KOPT-K1 (cell line): ENCODE measurements around the gene POC1A.

Experiments used
- H3K27ac ChIP-seq: fragments of 200-600 bp; sonication (generic); 2 replicates; pipeline ENCODE4 v1.5.1; 2016; ENCODE audit warnings: antibody characterized with exemption, mild to moderate bottlenecking, low read depth, low read length; ENCODE audit not compliant: poor library complexity, severe bottlenecking
- H3K36me3 ChIP-seq: fragments of 200-600 bp; sonication (generic); 2 replicates; pipeline ENCODE4 v1.5.1; 2017; ENCODE audit warnings: antibody characterized with exemption, mild to moderate bottlenecking, low read length, moderate library complexity; ENCODE audit not compliant: insufficient read depth
- H3K9me3 ChIP-seq: fragments of 200-600 bp; sonication (generic); 2 replicates; pipeline ENCODE4 v1.5.1; 2017; ENCODE audit warnings: antibody characterized with exemption, low read length, mild to moderate bottlenecking; ENCODE audit not compliant: insufficient read depth, poor library complexity, severe bottlenecking

Gene POC1A

DNA sequence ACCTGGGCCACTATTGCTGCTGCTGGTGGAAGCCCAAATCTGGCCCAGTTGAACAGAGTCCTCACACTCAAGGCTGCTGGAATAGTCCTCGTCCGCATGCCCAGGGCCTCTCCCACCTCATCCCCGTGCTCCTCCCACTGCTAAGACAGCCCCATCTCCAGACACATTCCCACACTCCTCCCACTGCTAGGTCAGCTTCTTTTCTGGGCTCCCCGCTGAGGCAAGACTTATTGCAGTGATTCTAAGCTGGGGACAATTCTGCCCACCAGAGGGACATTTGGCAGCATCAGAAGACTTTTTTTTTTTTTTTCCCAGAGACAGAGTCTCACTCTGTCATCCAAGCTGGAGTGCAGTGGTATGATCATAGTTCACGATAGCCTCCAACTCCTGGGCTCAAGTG lies 35.1 kb downstream of the POC1A start:
- Histone ChIP-seq H3K27ac (no peak overlapping the region), H3K9me3 (no peaks in the 10 kb centered on the region), H3K36me3 (peaks cover 98% of the 10 kb centered on the region)

DNA sequence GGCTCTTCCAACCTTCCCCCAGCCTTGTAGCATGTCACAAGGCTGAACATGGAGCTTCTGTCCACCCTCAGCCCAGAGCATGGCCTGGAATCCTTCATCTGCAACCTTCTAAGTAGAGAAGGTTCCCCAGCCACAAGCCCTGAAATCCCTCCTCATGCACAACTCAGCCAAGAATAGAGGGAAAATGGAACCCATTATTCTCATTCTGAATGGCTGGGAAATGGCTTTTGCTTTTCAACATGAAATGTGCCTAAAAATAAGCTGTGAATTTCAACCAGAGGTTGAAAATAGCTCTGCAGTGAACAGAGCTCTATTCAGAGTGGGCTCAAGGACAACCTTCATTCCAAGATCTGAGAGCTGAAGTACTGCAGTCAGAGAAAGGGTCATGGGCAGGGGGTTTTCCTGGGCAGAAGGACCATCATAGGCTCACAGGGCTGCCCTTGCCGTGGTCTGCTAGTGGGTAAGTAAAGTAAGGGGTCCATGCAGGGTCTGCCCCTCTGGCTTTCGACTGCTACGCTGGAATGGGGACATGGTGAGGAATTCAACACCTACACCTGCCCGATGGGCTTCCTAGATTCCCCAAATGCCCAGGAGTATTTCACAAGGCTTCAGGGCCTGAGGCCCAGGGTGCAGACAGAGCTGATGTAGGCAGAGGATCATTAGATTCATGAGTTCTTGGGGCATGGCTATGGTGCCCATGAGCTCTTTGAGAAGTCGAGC lies 35.9 kb downstream of the POC1A start:
- Histone ChIP-seq H3K9me3 (no peaks in the 10 kb centered on the region), H3K27ac (no peak overlapping the region), H3K36me3 (peaks cover 98% of the 10 kb centered on the region)

DNA sequence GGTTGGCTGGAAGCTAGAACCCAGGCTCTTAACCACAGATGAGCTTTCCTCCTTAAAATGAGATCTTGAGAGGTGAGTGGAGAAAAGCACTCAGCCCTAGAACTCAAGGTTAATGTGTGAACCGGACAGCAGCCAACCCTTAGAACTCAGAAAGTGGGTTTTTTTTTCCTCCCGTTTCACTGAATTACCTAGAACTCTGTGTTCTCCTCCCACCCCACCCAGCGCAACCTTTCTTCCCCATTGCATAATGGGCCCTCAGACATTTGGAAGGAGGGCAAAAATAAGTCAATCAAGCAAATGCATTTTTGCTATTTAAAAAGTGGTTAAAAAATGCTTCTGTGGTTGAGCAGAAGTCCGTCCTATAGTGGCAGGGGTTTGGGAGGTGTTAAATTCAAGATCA lies 36.7 kb downstream of the POC1A start:
- Histone ChIP-seq H3K36me3 (peaks cover 98% of the 10 kb centered on the region), H3K9me3 (no peaks in the 10 kb centered on the region), H3K27ac (no peak overlapping the region)

DNA sequence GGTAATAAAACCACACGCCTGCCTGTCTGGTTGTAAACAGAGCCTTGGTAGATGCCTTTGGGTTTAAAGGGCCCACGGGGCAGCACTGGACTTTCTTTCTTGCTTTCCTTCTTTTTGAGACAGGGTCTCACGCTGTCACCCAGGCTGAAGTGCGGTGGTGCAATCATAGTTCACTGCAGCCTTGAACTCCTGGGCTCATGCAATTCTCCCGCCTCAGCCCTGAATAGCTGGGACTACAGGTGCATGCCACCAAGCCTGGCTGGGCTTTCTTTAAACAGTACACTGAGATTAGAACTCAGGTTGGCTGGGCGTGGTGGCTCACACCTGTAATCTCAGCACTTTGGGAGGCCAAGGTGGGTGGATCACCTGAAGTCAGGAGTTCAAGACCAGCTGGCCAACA lies 42.2 kb downstream of the POC1A start:
- Histone ChIP-seq H3K27ac (no peak overlapping the region), H3K36me3 (peaks cover 100% of the 10 kb centered on the region), H3K9me3 (no peaks in the 10 kb centered on the region)

DNA sequence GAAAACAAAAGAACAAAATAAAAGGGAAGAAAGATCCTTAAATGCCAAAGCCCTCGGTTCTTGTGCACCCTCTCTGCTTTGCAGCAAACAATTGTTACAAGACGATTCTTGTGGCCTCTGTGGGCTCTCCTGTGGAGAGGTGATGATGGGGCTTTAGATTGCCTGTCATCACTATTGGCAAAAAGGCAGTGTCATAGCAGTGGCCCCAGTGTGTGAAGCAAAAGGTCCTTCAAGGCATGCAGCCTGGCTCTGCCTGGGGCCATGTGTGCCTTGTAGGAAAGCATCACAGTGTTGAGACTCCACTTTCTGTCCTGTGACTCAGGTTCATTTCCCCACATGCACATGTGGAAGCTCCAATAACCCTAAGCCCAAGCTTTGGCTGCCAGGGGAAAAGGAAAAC lies 43.7 kb downstream of the POC1A start:
- H3K9me3 ChIP-seq, result no peaks in the 10 kb centered on the region
- no peak overlapping the region for H3K27ac ChIP-seq
- H3K36me3 ChIP-seq, result peaks cover 97% of the 10 kb centered on the region

DNA sequence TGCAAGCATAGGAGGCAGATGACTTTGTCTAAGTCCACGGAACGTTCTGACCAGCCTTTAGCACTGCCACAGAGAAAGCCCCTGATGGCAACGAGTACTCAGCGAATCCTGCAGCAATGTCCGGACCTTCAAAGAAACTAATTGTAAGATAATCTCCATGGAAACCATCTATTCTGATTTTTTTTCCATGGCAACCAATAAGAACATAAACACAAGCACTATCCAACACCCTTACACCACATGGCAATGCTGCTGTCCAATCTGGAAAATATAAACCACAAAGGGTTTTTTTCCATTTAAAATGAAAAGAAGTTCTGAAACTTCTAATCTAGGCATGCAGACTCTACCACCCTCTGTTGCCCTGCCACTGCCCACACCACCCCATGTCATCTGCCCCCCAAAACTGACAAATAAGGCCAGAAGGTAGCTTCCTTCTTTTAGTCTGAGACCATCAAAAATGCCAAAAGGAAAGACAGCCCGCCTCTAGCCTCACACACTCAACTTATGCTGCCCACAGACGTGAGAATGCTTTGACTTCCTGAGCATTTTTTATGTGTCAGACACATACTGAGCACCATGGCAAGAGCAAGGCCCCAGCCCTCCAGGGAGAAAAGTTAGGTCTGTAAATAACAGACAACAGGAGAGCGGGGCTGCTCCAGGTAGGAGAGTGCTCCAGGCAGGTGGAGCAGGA lies 44.5 kb downstream of the POC1A start:
- H3K36me3 ChIP-seq, result peaks cover 97% of the 10 kb centered on the region
- H3K27ac ChIP-seq, result no peak overlapping the region
- H3K9me3 ChIP-seq, result no peaks in the 10 kb centered on the region

DNA sequence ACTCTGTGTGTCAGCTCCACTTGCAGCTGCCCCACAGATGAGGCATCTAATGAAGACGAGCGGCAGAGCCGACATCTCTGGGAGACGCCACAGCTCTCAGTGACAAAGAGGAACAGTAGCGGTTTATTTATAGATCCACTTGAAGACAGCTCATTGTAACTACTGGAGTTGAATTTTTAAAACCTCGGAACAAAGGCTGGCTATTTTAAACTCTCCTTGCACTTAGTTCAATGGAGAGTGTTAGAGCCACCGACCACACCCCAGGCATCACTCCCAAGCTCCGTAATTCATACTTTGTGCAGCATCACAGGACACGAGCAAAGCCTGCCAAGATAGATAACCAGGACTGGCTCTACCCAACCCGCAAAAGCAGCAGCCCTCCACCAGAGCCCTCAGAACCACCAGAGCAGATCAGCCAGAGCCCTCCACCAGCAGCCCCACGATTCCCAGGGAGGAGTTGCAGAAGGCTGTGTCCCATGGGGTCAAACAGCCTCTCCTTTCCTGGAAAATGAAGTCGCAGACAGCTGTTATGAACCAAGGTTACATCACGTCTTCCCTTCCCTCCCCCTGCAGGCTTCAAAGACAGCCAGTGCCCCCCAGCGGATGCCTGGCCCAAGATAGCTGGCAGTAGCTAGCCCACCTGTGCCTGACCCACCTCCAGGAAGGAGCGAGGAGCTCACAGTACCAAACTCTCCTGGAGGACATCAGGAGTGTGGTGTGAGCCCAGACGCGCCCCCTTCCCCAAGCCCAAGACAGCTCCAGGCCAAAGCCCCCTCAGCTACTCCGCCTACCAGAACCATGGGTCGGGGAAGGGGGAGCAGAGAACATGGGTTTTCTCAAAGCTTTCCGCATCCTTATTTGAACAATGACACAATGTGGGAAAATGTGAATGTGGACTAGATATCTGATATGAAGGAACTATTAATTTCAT lies 45.7 kb downstream of the POC1A start:
- Histone ChIP-seq H3K27ac (no peak overlapping the region), H3K36me3 (peaks cover 97% of the 10 kb centered on the region), H3K9me3 (no peaks in the 10 kb centered on the region)

DNA sequence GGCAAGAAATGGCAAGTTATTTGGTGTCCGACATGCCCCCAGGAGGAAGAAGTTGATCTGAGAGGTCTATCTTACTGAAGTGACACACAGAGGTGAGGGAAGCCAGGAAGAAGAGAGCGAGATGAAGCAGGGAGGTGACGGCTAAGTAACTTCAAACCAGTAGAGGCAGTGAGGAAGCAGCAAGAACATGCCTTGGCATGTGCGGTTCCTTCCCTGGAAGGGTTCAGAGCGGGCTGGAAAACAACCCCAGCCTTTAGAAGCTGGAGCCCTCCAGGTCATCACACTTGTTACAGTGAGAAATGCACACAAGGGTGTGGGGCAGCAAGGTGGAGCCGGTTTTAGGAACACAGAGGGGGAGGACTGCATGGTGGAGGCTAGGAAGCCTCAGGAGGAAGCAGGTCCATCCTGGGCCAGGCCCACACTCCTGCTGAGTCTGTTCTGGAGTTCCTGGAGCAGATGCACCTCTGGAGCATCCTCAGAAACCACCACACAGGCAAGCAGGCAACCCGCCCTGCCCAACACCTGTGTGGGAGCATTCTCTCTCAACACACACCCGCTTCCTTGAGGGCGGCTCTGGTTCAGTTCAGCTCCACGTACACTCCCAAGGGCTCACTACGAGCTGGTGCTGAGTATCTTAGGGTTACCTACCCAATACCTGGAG lies 47.1 kb downstream of the POC1A start:
- Histone ChIP-seq H3K36me3 (peaks cover 97% of the 10 kb centered on the region), H3K27ac (no peak overlapping the region)

DNA sequence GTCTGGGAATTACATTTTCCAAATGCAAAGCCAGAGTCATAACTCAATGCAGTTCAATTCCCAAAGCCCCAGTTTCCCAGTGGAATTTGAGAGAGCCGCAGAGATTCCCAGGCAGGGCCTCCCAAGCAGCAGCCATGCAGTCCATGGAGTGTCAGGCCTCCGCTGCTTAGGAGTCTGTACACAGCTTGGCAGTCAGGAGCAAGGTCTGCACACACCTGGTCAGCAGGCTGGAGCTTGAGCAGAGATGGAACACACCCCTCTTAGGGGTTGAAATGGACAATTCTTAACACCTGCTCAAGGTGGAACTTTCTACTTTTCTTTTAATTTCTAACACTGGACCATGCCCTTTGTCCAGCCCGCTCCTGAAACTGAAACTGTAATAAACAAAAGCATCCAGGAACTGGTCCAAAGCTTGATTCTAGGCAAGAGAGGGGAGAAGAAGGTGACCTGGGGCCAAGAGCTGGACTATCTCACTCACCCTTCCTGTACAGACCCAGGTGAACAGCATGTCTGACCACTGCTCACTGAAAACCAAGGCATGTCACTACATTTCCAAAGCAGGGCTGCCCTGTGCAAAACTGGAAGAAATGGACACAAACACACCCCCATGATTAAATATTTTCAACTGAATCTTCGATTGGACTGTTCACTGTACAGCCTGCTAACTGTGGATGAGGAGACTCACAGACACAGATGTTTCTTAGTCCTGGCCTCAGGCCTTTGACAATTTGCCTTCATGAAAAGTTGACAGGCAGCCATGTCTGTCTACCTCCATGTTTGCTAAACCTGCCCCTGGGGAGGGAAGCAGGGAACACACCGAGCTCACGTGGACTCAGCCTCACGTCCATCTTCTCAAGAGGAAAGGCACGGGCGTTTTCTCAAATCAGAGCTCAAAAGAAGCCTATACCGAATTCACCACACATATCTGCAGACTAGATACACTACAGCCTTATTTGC lies 49.3 kb downstream of the POC1A start:
- H3K27ac ChIP-seq, result no peak overlapping the region

More for the DNA sequence above, 47.1 kb downstream of the POC1A start:
- peaks cover 6% of the 10 kb centered on the region for H3K9me3 ChIP-seq

DNA sequence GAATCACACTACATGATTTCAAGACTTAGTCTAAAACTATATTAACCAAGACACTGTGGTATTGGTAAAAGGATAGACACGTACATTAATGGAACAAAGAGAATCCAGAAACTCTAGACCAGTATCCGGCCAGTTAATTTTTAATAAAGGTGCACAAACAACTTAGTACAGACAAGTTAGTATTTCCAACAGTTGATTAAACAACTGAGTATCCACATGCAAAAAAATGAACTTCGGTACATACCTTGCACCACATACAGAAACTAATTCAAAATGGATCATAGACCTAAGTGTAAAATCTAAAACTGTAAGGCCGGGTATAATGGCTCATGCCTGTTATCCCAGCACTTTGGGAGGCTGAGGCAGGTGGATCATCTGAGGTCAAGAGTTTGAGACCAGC lies 51.3 kb downstream of the POC1A start:
- peaks cover 83% of the 10 kb centered on the region for H3K36me3 ChIP-seq

More for the DNA sequence above, 49.3 kb downstream of the POC1A start:
- H3K36me3 ChIP-seq, result peaks cover 89% of the 10 kb centered on the region
- H3K9me3 ChIP-seq, result peaks cover 18% of the 10 kb centered on the region

DNA sequence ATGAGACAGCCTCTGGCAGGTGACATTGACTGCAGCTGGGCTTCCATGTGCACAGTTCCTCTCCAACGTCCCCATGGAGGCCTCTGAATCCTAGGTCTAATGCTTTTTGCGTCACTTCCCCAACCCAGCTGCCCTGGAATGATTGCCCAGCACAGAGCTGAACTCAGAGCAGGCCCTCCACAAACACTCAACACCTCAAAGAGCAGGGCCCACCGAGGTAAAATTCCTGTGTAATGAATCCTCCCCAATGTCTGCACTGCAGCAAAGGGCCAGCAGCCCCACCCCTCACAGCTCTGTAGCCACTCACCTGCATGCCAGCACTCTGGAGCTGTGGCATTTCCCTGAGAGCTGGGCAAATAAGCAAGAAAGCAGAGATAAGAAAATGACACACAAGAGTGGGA lies 55.2 kb downstream of the POC1A start:
- H3K27ac ChIP-seq, result no peak overlapping the region
- peaks cover 18% of the 10 kb centered on the region for H3K9me3 ChIP-seq
- H3K36me3 ChIP-seq, result peaks cover 86% of the 10 kb centered on the region

More for the DNA sequence above, 51.3 kb downstream of the POC1A start:
- Histone ChIP-seq H3K9me3 (peaks cover 18% of the 10 kb centered on the region), H3K27ac (no peak overlapping the region)

DNA sequence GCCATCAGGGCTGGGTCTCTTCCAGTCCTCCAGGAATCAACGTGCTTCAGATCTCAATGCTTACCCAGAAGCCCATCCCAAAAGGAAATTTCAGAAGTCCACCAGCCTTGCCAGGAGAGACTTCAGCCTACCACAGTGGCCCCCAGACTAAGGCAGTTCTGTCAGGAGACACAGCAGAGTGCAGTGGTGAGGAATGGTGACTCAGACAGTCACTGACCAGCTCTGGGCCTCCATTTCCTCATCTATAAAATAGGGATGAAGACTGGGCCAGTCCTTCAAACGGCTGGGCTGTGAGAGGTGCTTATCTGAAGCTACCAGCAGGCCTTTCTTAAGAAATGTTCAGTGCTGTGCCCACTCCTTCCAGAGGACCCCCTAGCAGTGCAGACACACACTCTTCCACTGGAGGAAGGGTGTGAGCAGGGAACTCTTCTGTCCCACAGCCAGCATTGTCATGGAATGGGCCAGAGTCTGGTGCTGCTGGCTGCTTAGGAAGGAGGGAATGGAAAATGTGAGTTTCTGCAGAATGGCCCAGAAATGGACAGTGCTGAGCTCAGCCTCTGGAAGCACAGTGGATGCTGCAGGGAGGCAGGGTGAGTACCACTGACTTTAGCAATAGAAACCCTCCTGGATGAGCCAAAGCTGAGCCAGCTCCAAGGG lies 56.2 kb downstream of the POC1A start:
- no peak overlapping the region for H3K27ac ChIP-seq
- H3K36me3 ChIP-seq, result peaks cover 86% of the 10 kb centered on the region
- peaks cover 18% of the 10 kb centered on the region for H3K9me3 ChIP-seq

DNA sequence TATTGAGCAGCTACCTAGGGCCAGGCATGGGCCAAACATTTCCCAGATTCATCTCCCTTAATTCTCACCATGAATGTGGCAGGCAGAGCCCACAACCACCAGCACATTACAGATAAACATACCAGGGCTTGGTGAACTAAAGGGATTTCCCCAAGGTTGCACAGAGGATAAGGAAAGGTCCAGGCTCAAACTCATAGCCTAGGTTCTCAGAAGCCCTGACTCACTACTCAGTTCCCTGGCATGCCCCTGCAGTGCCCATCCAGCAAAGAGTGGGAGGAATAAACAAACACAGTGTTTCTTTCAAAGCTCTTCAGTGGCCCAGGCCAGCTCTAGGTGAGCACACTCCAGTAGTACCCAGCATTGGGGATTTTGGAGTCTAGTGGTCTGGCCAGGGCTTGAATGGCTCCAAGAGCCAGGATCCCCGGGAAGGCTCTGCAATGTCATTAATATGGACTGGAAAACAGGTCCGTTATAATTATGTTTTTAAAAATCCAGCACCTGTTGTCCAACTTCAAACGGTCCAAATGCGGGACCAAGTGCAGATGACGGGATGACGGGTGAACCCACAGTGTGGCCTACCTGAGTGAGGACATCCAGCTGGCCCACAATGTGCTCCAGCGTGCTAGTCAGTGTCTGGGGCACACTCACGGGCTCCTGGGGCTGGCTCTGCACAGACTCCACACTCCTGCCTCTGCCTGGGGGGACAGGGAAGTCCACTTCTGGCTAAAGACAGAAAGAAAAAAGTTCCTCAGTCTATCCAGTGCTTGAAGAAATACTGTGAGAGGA lies 58.0 kb downstream of the POC1A start:
- peaks cover 3% of the 10 kb centered on the region for H3K9me3 ChIP-seq
- no peak overlapping the region for H3K27ac ChIP-seq
- peaks cover 86% of the 10 kb centered on the region for H3K36me3 ChIP-seq
